HepG2 (cell line): Measurements from ENCODE around the gene CHKB. TPM values are rescaled to one million over a fixed set of nuclear protein-coding genes. Genes with fewer than 3 reads are reported as not detected.

Experiments
- ARHGAP35 ChIP-seq: sonication (generic); formaldehyde crosslinking; IDR thresholded peaks from 2 replicates; pipeline ENCODE4 v1.9.0; 2022; ENCODE audit warnings: mild to moderate bottlenecking, inconsistent platforms, moderate library complexity, missing genetic modification reagents, borderline replicate concordance
- ARNTL ChIP-seq: sonication (generic); formaldehyde crosslinking; IDR thresholded peaks from 2 replicates; pipeline ENCODE4 v1.4.0; 2020; ENCODE audit warnings: mild to moderate bottlenecking, missing genetic modification reagents
- ATRX ChIP-seq: sonication (generic); formaldehyde crosslinking; IDR thresholded peaks from 2 replicates; pipeline ENCODE4 v1.4.0; 2020; ENCODE audit warnings: missing genetic modification reagents, borderline replicate concordance
- DNMT3B ChIP-seq: conservative IDR thresholded peaks from 2 replicates; pipeline ENCODE4 v1.6.1; 2016; ENCODE audit warnings: missing biosample characterization, control low read depth
- HNRNPH1 ChIP-seq: fragments of 200-400 bp; formaldehyde crosslinking; optimal IDR thresholded peaks from 2 replicates; pipeline ENCODE3; 2017; ENCODE audit warnings: mild to moderate bottlenecking, low read depth, low read length
- IRF9 ChIP-seq: sonication (generic); formaldehyde crosslinking; IDR thresholded peaks from 2 replicates; pipeline ENCODE4 v1.8.0; 2022; ENCODE audit warnings: missing genetic modification reagents, mild to moderate bottlenecking, borderline replicate concordance
- MXD3 ChIP-seq: IDR thresholded peaks from 2 replicates; pipeline ENCODE4 v1.6.1; 2016; ENCODE audit warnings: mild to moderate bottlenecking, missing biosample characterization, missing genetic modification reagents
- NBN ChIP-seq: fragments of 450-650 bp; conservative IDR thresholded peaks from 2 replicates; pipeline ENCODE4 v1.6.1; 2017
- PATZ1 ChIP-seq: sonication (generic); formaldehyde crosslinking; IDR thresholded peaks from 2 replicates; pipeline ENCODE4 v1.4.0; 2020; ENCODE audit warnings: missing genetic modification reagents
- POLR2A ChIP-seq, 2 experiments: IDR thresholded peaks; 2 replicates each; pipeline ENCODE4 v1.6.1; 2011; ENCODE audit warnings: low read depth in 2 of 2, low read length in 2 of 2, mild to moderate bottlenecking in 1 of 2, moderate library complexity in 1 of 2; ENCODE audit not compliant: insufficient read depth in 1 of 2
- REL ChIP-seq: sonication (generic); formaldehyde crosslinking; conservative IDR thresholded peaks from 2 replicates; pipeline ENCODE4 v1.8.0; 2022; ENCODE audit warnings: mild to moderate bottlenecking, missing genetic modification reagents, moderate library complexity
- SAP130 ChIP-seq: IDR thresholded peaks from 2 replicates; pipeline ENCODE4 v1.6.1; 2016; ENCODE audit warnings: low read depth
- SMAD3 ChIP-seq: sonication (generic); formaldehyde crosslinking; IDR thresholded peaks from 2 replicates; pipeline ENCODE4 v1.4.0; 2020; ENCODE audit warnings: missing genetic modification reagents
- U2AF1 ChIP-seq: fragments of 200-400 bp; formaldehyde crosslinking; optimal IDR thresholded peaks from 2 replicates; pipeline ENCODE3; 2017; ENCODE audit warnings: mild to moderate bottlenecking, low read depth, low read length
- ZBTB37 ChIP-seq: sonication (generic); formaldehyde crosslinking; IDR thresholded peaks from 2 replicates; pipeline ENCODE4 v1.4.0; 2020; ENCODE audit warnings: mild to moderate bottlenecking, missing genetic modification reagents
- ZFP37 ChIP-seq: sonication (generic); formaldehyde crosslinking; IDR thresholded peaks from 2 replicates; pipeline ENCODE4 v1.4.0; 2020; ENCODE audit warnings: missing genetic modification reagents, borderline replicate concordance
- ZNF589 ChIP-seq: sonication (generic); formaldehyde crosslinking; conservative IDR thresholded peaks from 2 replicates; pipeline ENCODE4 v1.8.0; 2022; ENCODE audit warnings: mild to moderate bottlenecking, moderate library complexity, missing genetic modification reagents
- ZNF720 ChIP-seq: sonication (generic); formaldehyde crosslinking; IDR thresholded peaks from 2 replicates; pipeline ENCODE4 v1.4.0; 2020; ENCODE audit warnings: missing genetic modification reagents
- ZNF775 ChIP-seq: sonication (generic); formaldehyde crosslinking; IDR thresholded peaks from 2 replicates; pipeline ENCODE4 v1.4.0; 2020; ENCODE audit warnings: missing genetic modification reagents, mild to moderate bottlenecking, moderate library complexity, borderline replicate concordance
- ZNF782 ChIP-seq: sonication (generic); formaldehyde crosslinking; IDR thresholded peaks from 2 replicates; pipeline ENCODE4 v1.4.0; 2020; ENCODE audit warnings: missing genetic modification reagents, mild to moderate bottlenecking, borderline replicate concordance
- ZSCAN9 ChIP-seq: IDR thresholded peaks from 2 replicates; pipeline ENCODE4 v1.6.1; 2016; ENCODE audit warnings: borderline replicate concordance
- polyA plus RNA-seq, 8 experiments: library from polyadenylated mRNA; depleted of rRNA in 3 of 8; stranded (reverse) in 7 of 8; unstranded in 1 of 8; fragments of >200 nt; fragmentation: Illumina TruSeq in 4 of 8; extraction: Trizol in 4 of 8; gene quantifications; 2 replicates each; pipeline versions ENCODE4 v1.2.1 to v1.2.3, GENCODE V29; 2011 to 2016; ENCODE audit warnings: low read depth in 4 of 8, missing spikeins in 1 of 8, mixed read lengths in 1 of 8; ENCODE audit not compliant: insufficient read depth in 1 of 8
- total RNA-seq, 5 experiments: library from RNA; depleted of rRNA; stranded (reverse); fragments of >200 nt; fragmentation: Illumina TruSeq; extraction: Trizol; gene quantifications; 2 replicates each; pipeline ENCODE4 v1.2.3, GENCODE V29; 2016; ENCODE audit warnings: low read depth in 1 of 5
- TF ChIP-seq, protein P1 (sequence below): sonication (generic); formaldehyde crosslinking; IDR thresholded peaks from 2 replicates; pipeline ENCODE4 v1.5.0; 2020; ENCODE audit warnings: missing genetic modification reagents, mild to moderate bottlenecking, borderline replicate concordance

Gene CHKB
- total and polyA plus RNA-seq, 2 of the 13 experiments (the other 11 are each of a cell fraction or from before 2014, with no cell fraction given) = 24.5 to 42.7 TPM

DNA sequence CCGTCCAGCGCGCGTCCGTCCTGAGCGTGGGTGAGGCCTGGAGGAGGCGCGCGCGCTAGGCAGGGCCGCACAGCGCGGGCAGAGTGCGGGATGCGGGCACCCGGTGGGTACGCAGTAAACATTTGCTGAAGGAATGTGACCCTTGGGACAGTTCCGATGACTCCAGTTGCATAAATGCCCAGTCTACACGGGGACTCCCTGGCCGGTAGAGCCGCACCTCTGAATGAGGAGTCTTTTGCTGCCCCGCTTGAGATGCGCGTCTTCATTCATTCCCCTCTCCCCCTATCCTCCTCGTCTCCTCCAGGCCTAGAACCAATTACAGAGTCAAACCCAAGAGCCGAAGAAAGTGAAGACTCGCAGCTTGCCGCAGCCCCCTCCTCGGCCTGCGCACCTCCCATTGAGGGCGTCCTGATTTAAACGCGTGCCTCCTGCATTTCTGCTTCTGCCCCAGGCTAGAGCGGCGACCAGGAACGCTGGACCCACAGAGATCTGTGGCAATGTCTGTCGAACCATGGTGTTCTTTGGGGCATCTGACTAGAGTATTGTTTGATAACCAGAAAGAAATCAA lies 729 bp upstream of the CHKB start (continued):
- TF ChIP-seq MXD3 (CRISPR knock-in tag) = 0 out of 2 replicates have a peak, but pooled peaks have one; percentile 3
- TF ChIP-seq ARNTL (CRISPR knock-in tag) = peak; percentile 18; the same call in 1 of the 2 replicates
- TF ChIP-seq PATZ1 (CRISPR knock-in tag) = no peak
- no peak for TF ChIP-seq HNRNPH1
- 0 out of 2 replicates have a peak, but pooled peaks have one; percentile 23 for TF ChIP-seq ZNF782 (CRISPR knock-in tag)
- 0 out of 2 replicates have a peak, but pooled peaks have one; percentile 20 for TF ChIP-seq REL
- no peak for TF ChIP-seq U2AF1
- TF ChIP-seq ARHGAP35 (CRISPR knock-in tag) = no peak
- no peak for TF ChIP-seq ZNF720 (CRISPR knock-in tag)
- no peak for TF ChIP-seq ATRX (CRISPR knock-in tag)
- no peak for TF ChIP-seq ZSCAN9 (CRISPR knock-in tag)
- TF ChIP-seq SMAD3 (CRISPR knock-in tag) = no peak
- peak; percentile 10; the same call in 1 of the 2 replicates for TF ChIP-seq SAP130 (CRISPR knock-in tag)
- 0 out of 2 replicates have a peak, but pooled peaks have one; percentile 35 for TF ChIP-seq ZFP37
- no peak for TF ChIP-seq DNMT3B (CRISPR knock-in tag)
- no peak for TF ChIP-seq ZNF775 (CRISPR knock-in tag)
- no peak; the same call in 1 of the 2 replicates for TF ChIP-seq ZNF589
- TF ChIP-seq NBN = no peak
- no peak for TF ChIP-seq POLR2A (IDR thresholded peaks at IDR 0.05; ENCODE audit: insufficient read depth in 1 of 2, low read depth in 2 of 2, low read length in 2 of 2)
- TF ChIP-seq IRF9 (CRISPR knock-in tag) = no peak
- TF ChIP-seq ZBTB37 (CRISPR knock-in tag) = no peak
- TF ChIP-seq, protein P1, sequence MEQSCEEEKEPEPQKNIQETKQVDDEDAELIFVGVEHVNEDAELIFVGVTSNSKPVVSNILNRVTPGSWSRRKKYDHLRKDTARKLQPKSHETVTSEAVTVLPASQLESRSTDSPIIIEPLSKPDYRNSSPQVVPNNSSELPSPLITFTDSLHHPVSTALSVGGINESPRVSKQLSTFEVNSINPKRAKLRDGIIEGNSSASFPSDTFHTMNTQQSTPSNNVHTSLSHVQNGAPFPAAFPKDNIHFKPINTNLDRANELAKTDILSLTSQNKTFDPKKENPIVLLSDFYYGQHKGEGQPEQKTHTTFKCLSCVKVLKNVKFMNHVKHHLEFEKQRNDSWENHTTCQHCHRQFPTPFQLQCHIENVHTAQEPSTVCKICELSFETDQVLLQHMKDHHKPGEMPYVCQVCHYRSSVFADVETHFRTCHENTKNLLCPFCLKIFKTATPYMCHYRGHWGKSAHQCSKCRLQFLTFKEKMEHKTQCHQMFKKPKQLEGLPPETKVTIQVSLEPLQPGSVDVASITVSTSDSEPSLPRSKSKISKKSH (CRISPR knock-in tag) = no peak
